GM19397 (cell line): Measurements from ENCODE around the gene SLC37A3.
"Not testable (repeated sequence)": the region's sequence is repeated elsewhere in the genome, so short reads cannot be mapped to it uniquely, and the experiment has no call there.

Source experiments
- ATAC-seq: cut with Tn5 transposase; IDR thresholded peaks from one replicate; pipeline ENCODE4 v1.9.1; 2021; ENCODE audit warnings: mild to moderate bottlenecking, moderate library complexity; ENCODE audit not compliant: unreplicated experiment

SLC37A3 gene, protein sequence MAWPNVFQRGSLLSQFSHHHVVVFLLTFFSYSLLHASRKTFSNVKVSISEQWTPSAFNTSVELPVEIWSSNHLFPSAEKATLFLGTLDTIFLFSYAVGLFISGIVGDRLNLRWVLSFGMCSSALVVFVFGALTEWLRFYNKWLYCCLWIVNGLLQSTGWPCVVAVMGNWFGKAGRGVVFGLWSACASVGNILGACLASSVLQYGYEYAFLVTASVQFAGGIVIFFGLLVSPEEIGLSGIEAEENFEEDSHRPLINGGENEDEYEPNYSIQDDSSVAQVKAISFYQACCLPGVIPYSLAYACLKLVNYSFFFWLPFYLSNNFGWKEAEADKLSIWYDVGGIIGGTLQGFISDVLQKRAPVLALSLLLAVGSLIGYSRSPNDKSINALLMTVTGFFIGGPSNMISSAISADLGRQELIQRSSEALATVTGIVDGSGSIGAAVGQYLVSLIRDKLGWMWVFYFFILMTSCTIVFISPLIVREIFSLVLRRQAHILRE

DNA sequence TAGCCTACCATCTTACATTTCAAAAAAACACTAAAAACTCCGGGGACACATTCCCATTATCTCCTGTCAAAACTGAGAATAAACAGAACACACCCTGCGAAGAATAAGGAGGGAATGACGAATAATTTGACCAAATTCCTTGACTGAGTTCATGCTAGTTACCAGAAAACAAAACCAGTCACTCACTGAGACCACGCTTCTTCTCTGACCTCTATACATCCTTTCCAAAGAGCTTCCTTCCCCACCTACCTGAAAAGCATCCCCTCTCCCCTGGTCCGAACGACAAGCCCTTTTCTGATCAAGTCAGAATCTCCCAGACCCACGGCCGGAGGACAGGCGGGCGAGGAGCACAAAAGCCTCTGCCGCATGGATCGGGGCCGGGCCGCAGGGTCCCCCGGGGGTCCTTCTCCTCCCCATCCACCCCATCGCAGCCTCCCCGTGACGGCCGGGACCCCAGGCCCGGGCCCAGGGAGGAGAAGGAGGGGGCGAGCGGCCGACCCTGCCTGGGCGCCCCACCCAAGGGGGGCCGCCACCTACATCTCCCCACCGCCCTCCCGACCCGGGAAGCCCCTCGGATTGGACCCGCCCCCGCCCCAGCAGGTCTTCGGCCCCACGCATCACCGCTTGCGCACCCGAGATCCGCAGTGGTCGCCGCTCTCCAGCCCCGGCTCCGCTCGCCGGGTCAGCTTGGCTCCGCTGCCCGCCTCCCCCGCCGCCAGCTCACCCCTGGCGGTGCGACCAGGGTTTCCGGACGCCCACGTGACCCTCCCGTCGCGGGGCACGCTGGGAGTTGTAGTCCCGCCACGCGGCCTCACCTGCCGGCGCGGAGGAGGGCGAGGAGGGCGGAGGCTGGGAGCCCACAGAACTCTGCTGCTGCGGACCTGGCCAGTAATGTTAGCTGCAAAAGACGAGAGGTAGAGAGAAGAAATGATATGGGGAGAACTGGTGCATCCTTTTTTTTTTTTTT lies at the start of gene SLC37A3:
Gene SLC37A3, minus strand, starts transcription at position 747 of the 967 bp plus-strand sequence. CDS start 16,004 bp downstream, outside the sequence.
- peak; percentile 98 for ATAC-seq

DNA sequence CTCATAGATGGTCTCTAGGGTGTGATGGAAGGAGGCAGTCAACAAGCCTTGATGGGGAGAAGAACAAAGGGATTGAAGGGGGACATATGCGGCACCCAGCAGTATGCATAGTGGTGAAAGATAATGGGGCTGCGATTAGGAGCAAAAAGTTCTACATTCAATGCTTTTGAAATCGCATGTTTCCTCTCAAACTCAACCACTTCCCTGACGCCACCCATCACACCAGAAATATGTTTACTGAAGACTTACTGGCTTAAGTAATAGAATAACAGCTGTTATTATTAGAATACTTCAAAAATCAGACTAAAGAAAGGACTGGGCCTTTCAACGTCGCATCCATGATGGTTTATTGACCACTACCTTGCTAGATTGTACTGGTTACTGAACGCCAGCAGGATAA lies 49.5 kb upstream of the SLC37A3 start:
- ATAC-seq, result no peak

DNA sequence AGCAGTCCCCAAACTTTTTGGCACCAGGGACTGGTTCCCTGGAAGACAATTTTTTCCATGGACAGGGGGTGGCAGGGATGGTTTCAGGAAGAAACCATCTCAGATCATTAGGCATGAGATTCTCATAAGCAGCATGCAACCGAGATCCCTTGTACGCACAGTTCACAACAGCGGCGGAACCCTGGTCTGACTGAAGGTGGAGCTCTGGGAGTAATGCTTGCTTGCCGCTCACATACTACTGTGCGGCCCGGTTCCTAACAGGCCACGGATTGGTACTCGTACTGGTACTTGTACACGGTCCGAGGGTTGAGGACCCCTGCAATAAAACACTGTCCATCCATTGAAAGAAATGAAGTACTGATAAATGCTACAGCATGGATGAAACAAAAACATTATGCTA lies 48.1 kb upstream of the SLC37A3 start:
- no peak for ATAC-seq

DNA sequence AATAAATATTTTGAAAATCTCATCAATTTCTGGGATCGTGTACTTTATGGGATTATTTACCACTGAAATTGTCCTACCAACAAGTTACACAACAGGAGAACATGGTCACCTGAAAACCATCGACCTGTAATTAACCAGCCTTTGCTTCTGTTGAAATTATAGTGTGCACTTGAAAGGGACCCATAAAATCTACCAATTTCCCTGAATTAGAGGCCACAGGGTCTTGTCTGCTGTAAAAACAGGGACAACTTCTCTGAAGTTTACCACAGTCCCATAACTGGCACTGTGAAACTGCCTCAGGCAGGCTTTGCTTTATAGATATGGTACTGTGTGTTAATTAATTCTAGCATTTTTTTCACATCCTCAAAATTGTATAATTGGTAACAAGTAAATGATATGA lies 43.2 kb upstream of the SLC37A3 start:
- ATAC-seq, result no peak

DNA sequence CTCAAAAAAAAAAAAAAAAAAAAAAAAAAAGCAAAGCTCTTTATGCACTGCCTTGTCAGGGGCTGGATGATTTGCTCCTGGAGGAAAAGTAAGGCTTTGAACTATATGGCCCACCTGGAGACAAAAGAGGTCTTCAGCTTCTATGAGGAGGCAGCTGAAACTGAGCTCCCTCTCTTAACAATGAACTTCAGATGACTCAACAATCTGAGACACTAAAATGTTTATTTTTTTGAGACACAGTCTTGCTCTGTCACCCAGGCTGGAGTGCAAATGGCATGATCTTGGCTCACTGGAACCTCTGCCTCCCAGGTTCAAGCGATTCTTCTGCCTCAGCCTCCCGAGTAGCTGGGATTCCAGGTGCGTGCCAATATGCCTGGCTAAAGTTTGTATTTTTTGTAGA lies 42.3 kb upstream of the SLC37A3 start:
- ATAC-seq, result no peak

DNA sequence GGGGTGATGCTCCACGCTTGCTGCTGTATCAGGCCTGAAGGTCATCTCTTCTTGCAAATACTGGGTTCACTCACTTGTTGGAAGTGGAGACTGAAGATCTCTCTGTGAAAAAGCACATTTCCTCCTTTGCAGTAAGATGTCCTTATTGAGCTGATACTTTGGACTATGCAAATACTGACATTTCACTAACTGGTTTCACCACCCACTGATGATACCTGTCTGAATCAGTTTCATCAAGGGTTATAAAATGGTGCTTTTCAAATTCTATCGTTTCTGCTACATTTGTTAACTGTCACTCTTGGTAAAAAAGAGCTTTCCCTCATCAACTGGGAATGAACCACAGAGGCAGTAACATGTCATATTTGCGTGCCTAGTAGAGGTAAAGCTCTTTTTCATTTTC lies 41.0 kb upstream of the SLC37A3 start:
- ATAC-seq, result no peak

DNA sequence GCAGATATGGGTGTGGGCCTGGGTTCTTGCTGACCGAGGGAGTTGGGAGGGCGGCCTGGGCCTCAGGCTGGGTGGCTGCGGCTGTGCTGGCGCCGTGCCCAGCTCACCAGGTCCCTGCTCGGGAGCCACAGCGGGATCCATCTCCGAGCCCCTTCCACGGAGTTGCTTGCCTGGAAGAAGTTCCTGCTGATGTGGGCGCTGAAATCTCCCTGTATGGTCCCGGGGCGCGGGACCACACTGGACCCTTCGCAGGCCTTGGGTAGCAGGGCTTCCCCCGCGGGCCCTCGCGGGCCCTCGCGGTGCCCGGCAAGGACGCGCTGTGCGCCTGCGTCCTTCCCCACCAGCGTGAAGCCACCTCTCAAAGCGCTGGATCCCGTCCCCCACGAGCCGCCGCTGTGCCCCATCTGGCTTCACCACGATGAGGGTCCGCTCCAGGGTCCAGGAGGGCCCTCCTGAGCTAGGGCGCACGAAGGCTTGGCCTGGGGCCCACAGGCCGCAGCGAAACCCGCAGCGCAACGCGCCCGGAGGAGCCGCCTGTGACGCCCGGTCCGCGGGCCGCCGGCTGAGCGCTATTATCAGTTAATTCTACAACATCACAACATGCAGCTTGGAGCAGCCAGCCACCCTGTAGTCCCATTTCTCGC lies 37.0 kb upstream of the SLC37A3 start:
- no peak for ATAC-seq

DNA sequence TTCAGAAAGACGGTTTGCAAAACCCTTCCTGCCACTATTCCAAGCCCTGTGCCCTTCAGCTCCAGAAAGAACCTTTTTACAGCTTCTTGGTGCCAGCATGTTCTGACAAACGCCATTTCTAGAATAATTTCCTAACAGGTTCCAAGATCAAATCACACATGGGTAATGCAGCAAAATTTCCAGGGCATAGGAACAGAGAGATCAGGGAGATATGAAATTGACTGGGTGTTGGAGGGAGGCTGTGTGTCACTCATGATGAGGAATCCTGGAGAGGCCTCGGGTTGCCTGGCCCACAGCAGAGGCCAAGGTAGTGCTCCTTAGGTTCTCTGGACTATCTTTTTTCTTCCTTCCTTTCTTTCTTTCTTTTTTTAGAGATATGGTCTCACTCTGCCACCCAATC lies 35.1 kb upstream of the SLC37A3 start:
- ATAC-seq, result no peak

DNA sequence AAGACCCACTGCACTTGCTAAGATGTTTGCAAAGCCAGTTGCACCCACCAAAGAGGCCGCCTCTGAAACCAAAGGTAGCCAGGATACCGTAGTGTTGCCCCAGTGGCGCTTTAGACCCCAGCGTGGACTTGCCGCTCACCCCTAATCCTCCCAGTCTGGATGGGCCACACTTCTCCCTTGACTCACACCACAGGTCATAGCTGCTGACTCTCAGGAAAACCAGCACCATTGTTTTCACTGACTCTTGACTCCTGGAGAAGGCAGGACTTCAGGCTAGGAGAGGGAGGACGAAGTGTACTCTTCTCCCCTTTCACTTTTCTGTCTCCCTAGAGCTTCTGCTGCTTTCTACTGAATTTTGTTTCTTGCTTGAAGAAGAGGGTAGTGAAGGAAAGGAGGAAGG lies 27.8 kb upstream of the SLC37A3 start:
- no peak for ATAC-seq

DNA sequence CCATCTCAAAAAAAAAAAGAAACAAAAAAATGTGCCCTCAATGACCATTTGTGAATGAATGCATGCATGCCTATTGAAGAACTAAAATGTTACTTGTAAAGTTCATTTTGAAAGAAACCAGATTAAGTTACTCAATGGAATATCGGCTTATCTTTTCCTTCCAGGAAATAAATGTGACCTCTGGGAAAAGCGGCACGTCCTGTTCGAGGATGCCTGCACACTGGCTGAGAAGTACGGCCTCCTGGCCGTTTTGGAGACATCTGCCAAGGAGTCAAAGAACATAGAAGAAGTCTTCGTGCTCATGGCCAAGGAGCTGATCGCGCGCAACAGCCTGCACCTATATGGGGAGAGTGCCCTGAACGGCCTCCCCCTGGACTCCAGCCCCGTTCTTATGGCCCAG lies 27.4 kb upstream of the SLC37A3 start:
- ATAC-seq, result no peak

DNA sequence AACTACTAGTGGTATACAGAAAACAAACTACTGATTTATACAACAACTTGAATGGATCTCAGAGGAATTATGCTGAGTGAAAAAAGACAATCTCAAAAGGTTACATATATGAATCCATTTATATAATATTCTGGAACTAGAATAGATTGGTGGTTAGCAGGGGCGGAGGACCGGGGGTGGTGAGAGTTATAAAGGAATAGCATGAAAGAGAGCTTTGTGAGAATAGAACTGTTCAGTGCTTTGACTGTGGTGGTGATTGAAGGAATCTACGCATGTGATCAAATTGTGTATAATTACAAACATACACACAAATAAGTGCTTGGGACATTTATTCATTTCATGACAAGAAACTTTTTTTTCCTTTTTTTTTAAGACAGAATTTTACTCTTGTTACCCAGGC lies 25.2 kb upstream of the SLC37A3 start:
- ATAC-seq, result no peak

DNA sequence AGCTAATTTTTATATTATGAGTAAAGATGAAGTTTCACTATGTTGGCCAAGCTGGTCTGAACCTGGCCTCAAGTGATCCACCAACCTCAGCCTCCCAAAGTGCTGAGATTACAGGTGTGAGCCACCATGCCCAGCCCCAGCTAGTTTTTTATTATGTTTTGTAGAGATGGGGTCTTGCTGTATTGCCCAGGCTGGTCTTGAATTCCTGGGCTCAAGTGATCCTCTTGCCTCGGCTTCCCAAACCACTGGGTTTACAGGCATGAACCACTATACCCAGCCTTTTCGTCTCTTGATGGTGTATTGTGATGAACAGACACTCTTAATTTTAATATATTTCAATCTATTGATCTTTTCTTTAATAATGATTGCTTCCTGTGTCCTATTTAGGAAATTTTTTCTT lies 23.2 kb upstream of the SLC37A3 start:
- ATAC-seq, result no peak

DNA sequence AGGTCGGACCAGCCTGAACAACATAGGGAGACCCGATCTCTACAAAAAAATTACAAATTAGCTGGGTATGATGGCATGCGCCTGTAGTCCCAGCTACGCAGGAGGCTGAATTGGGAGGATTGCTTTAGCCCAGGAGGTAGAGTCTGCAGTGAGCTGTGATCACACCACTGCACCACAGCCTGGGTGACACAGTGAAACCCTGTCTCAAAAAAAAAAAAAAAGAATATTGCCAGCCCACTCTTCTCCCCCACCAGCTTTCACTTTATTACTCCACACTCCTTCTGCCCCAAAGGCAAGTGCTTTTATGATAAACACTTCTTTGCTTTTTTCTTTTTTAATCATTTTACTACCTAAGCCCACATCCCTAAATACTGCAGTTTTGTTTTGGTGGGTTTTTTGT lies 20.3 kb upstream of the SLC37A3 start:
- no peak for ATAC-seq

DNA sequence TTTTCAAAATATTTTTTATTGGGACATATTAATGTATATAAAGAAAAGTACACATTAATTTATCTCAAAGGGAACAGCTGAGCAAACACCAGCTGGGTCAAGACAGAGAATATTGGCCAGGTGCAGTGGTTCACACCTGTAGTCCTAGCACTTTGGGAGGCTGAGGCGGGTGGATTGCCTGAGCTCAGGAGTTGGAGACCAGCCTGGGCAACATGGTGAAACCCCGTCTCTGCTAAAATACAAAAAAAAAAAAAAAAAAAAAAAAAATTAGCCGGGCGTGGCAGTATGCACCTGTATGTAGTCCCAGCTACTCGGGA lies 19.8 kb upstream of the SLC37A3 start:
- ATAC-seq, result not testable (repeated sequence)

DNA sequence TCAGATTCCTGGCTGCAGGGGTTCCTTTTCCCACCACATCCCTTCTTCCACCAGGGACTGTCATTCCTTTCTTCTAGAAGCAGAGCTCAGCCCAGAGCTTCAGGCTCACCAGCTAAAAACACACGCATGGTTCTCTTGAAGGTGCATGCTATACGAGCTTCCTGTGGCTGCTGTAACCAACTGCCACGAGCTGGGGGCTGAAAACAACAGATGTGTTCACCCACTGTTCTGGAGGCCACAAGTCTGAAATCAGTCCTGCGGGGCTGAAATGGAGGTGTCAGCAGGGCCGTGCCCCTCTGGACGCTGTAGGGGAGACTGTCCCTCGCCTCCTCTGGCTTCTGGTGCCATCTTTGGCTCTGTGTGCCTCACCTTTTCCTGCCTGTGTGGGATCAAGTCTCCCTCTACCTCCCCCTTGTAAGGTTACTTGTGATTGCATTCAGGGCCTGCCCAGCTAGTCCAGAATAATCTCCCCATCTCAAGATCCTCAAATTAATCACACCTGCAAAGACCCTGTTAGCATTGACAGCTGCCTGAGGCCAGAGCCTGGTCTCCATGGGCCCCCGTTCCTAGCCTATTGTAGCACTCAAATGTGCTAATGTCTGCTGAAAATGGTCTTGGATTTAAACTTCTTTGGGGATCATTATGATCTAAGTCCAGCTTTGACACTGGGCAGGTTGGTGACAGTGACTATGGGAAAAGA lies 19.3 kb upstream of the SLC37A3 start:
- no peak for ATAC-seq

DNA sequence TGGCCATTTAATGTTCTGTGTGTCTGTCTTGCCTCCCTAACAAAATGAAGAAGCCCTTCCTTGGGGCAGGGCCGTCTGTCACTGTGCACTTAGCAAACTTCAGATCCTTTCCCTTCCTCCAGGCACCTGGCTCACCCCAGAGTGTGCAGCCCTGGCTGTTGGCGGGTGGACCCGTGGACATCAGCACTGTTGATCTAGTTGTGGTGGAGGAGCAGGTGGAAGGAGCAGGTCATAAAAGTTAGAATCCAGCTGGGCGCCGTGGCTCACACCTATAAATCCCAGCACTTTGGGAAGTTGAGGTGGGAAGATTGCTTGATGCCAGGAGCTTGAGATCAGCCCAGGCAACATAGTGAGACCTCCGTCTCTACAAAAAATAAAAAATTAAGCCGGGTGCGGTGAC lies 18.2 kb upstream of the SLC37A3 start:
- no peak for ATAC-seq

DNA sequence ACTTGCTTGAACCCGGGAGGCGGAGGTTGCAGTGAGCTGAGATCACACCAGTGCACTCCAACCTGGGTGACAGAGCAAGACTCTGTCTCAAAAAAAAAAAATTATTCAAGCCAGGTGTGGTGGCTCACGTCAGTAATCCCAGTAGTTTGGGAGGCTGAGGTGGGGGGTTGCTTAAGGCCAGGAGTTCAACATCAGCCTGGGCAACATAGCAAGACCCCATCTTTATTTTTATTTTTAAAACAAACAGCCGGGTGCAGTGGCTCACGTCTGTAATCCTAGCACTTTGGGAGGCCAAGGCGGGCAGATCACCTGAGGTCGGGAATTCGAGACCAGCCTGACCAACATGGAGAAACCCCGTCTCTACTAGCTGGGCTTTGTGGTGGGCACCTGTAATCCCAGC lies 17.5 kb upstream of the SLC37A3 start:
- not testable (repeated sequence) for ATAC-seq

DNA sequence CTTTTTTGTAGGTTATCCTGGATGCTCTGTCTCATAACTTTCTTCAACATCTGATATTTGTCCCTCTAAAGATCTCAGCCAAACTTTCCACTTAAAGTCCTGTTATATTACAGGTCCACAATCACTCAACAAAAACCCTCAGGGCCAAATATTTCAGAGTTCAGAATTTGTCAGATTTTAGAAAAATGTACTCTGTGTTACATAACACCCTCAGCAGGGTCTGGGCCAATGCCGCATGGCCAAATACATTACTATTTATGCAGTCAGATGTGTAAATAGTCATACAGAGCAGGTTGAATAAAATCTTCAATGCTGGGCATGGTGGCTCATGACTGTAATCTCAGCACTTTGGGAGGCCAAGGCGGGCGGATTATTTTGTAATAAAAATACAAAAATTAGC lies 17.0 kb upstream of the SLC37A3 start:
- no peak for ATAC-seq

DNA sequence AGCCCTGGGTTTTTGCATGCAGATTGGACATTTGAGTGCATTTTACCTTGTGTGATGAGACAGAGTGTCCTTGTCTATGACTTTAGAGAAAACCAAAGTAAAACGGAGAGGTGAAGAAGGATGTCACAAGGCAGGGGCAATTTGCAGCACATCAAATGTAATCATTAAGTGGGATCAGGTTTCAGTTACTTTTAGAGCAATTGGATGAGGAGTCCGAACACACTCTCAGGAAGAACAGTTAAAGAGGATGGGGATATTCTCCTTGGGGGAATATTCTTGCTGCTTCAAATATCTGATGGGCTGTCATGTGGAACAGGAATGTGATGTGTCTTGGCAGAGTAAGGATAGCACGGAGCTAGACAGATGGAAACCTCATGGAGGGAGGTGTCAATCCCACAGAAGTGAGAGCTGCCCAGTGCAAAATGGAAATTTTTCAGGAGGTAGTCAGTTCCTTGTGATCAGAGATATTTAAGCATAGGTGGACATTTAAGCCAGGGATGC lies 6.3 kb upstream of the SLC37A3 start:
- ATAC-seq, result no peak

DNA sequence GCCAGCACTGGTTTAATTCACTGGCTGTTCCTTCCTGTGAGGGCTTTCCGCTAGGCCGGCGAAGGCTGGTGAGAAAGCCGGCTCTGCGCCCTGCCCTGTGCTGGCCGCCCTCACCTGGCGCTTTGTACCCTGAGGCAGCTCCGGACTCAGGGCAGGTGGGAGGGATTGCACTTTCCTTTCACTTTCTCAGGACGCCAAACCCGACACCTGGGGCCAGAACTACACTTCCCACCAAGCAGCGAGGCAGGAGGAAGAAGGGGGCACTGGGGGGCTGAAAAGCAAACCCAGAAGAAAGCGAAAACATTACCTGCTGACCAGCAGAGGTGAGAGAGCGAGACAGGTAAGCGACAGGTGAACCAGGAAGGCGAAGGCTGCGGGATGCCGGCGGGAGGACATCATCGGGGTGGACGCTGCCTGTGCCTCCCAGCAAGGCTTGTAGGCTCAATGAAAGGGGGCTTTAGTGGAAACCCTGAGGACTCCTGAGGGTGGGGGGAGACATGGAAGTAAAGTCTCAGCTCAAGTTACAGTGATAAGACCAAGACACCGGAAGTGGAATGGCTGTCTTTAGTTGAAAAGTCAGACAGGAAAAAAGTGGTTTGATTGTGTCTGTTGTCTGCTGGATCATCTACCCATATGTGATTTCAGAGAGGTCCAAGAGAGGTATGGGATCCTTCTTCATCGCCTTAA lies 5.7 kb upstream of the SLC37A3 start, which contains the start of gene RAB19:
Gene RAB19, plus strand, starts transcription at position 181 of the 687 bp plus-strand sequence. CDS start 3,589 bp downstream, outside the sequence.
- no peak for ATAC-seq
